ENCODE data around the gene PPARG.

Gene PPARG

DNA sequence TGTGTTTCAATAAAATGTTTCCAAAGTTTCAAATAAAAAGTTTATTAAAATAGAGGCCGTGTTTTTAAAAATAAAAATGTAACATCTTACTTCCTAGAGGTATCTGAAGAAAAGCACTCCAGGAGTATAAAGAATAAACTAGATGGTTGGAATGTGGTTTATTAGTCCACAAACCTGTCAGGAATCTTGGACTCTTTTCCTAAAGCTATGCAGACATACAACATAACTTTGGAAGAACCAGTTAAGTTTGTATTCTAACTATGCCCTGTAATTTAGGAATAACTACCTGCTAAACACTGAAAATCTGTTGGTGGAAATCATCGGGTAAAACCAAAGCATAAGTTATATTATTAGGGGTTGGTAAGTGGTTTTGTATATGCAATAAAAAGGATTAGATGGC lies 51.6 kb downstream of the PPARG start:
- H2AFZ ChIP-seq (ENCODE audit: low read length), result no peak overlapping the region
- H3K9ac ChIP-seq (ENCODE audit: low read length), result no peak overlapping the region
- H3K4me3 ChIP-seq (ENCODE audit: low read length), result no peak overlapping the region
- no peaks in the 10 kb centered on the region for H3F3A ChIP-seq (ENCODE audit: insufficient read depth, low read length)
- no peak overlapping the region for H3K4me2 ChIP-seq (ENCODE audit: low read depth, low read length)
- H3K9me2 ChIP-seq (replicated peaks; ENCODE audit: insufficient read depth, low read length), result no peaks in the 10 kb centered on the region
- H4K20me1 ChIP-seq (ENCODE audit: insufficient read depth, low read length), result no peaks in the 10 kb centered on the region
- no peaks in the 10 kb centered on the region for H3K27me3 ChIP-seq (replicated peaks; ENCODE audit: insufficient read depth, low read length)
- H3K36me3 ChIP-seq (replicated peaks; ENCODE audit: insufficient read depth, low read length), result no peaks in the 10 kb centered on the region
- TF ChIP-seq, protein P1, sequence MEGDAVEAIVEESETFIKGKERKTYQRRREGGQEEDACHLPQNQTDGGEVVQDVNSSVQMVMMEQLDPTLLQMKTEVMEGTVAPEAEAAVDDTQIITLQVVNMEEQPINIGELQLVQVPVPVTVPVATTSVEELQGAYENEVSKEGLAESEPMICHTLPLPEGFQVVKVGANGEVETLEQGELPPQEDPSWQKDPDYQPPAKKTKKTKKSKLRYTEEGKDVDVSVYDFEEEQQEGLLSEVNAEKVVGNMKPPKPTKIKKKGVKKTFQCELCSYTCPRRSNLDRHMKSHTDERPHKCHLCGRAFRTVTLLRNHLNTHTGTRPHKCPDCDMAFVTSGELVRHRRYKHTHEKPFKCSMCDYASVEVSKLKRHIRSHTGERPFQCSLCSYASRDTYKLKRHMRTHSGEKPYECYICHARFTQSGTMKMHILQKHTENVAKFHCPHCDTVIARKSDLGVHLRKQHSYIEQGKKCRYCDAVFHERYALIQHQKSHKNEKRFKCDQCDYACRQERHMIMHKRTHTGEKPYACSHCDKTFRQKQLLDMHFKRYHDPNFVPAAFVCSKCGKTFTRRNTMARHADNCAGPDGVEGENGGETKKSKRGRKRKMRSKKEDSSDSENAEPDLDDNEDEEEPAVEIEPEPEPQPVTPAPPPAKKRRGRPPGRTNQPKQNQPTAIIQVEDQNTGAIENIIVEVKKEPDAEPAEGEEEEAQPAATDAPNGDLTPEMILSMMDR (IDR thresholded peaks at IDR 0.05; ENCODE audit: low read length), result no peak
- TF ChIP-seq EZH2 (optimal IDR thresholded peaks at IDR 0.05; ENCODE audit: low read depth, low read length), result no peak
- no peak for TF ChIP-seq EZH2phosphoT487 (IDR thresholded peaks at IDR 0.05; ENCODE audit: low read length)
- no peaks in the 10 kb centered on the region for H3K4me1 ChIP-seq (ENCODE audit: low read length)
- DNase-seq, result no peak
- H3K9me3 ChIP-seq (replicated peaks; ENCODE audit: insufficient read depth, low read length), result no peaks in the 10 kb centered on the region
- H3K79me2 ChIP-seq (ENCODE audit: low read length), result no peaks in the 10 kb centered on the region
- no peak overlapping the region for H3K27ac ChIP-seq (ENCODE audit: low read length)

DNA sequence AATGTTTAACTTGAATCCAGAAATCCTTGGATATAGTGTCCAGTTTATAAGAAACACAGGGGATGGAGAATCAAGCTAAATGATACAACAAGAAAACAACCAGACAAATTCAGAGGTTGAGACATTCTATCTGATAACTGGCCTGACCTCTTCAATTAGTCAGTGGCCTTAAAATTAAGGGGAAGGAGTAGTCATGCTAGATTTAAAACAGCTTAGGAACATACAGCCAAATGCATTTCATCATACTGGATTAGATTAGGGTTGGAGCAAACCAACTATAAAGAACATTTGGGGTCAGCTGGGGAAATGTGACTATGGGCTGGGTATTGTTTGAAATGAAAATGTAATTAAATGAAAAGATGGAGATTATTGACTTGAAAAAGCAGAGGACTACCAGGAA lies 53.3 kb downstream of the PPARG start:
- no peaks in the 10 kb centered on the region for H3K79me2 ChIP-seq (ENCODE audit: low read length)
- no peaks in the 10 kb centered on the region for H3K27me3 ChIP-seq (replicated peaks; ENCODE audit: insufficient read depth, low read length)
- no peaks in the 10 kb centered on the region for H3K36me3 ChIP-seq (replicated peaks; ENCODE audit: insufficient read depth, low read length)
- no peaks in the 10 kb centered on the region for H3K9me2 ChIP-seq (replicated peaks; ENCODE audit: insufficient read depth, low read length)
- H2AFZ ChIP-seq (ENCODE audit: low read length), result no peak overlapping the region
- no peak overlapping the region for H3K27ac ChIP-seq (ENCODE audit: low read length)
- H3K4me3 ChIP-seq (ENCODE audit: low read length), result no peak overlapping the region
- no peak overlapping the region for H3K4me2 ChIP-seq (ENCODE audit: low read depth, low read length)
- no peaks in the 10 kb centered on the region for H3K9me3 ChIP-seq (replicated peaks; ENCODE audit: insufficient read depth, low read length)
- no peak overlapping the region for H3K9ac ChIP-seq (ENCODE audit: low read length)
- DNase-seq, result no peak
- H3F3A ChIP-seq (ENCODE audit: insufficient read depth, low read length), result no peaks in the 10 kb centered on the region
- TF ChIP-seq EZH2phosphoT487 (IDR thresholded peaks at IDR 0.05; ENCODE audit: low read length), result no peak
- no peaks in the 10 kb centered on the region for H3K4me1 ChIP-seq (ENCODE audit: low read length)
- no peaks in the 10 kb centered on the region for H4K20me1 ChIP-seq (ENCODE audit: insufficient read depth, low read length)

GRCh38 chr3:12343047-12343501 lies 54.2 kb downstream of the PPARG start:
- Histone ChIP-seq H3K79me2 (ENCODE audit: low read length) (no peaks in the 10 kb centered on the region), H3K27ac (ENCODE audit: low read length) (no peak overlapping the region)
- DNase-seq, result no peak

DNA sequence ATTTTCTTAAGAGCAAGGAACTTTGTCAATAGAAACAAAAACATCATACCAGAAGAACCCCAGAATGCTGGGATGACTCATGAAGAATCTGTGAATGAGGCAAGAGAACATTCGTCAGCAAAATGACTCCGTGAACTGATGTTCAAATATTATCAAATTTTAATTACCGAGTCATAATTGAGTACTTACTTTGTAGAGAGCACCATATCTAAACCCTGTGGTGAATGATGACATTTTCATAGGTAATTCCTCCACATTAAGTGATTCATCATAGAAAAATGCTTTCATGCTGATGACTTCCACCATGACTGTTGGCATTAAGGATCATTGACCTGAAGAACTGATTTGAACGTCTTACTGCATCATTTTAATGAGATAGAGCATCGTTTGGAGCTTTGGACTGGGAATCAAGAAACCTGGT lies 56.3 kb downstream of the PPARG start:
- H4K20me1 ChIP-seq (ENCODE audit: insufficient read depth, low read length), result no peaks in the 10 kb centered on the region
- no peak overlapping the region for H3K4me3 ChIP-seq (ENCODE audit: low read length)
- H3K79me2 ChIP-seq (ENCODE audit: low read length), result no peaks in the 10 kb centered on the region
- H2AFZ ChIP-seq (ENCODE audit: low read length), result no peak overlapping the region
- no peak overlapping the region for H3K4me2 ChIP-seq (ENCODE audit: low read depth, low read length)
- H3K9me2 ChIP-seq (replicated peaks; ENCODE audit: insufficient read depth, low read length), result no peaks in the 10 kb centered on the region
- no peaks in the 10 kb centered on the region for H3K27me3 ChIP-seq (replicated peaks; ENCODE audit: insufficient read depth, low read length)
- no peaks in the 10 kb centered on the region for H3K9me3 ChIP-seq (replicated peaks; ENCODE audit: insufficient read depth, low read length)
- no peaks in the 10 kb centered on the region for H3K4me1 ChIP-seq (ENCODE audit: low read length)
- no peak overlapping the region for H3K9ac ChIP-seq (ENCODE audit: low read length)
- H3K27ac ChIP-seq (ENCODE audit: low read length), result no peak overlapping the region
- H3F3A ChIP-seq (ENCODE audit: insufficient read depth, low read length), result no peaks in the 10 kb centered on the region
- TF ChIP-seq, protein P1 (IDR thresholded peaks at IDR 0.05; ENCODE audit: low read length), result no peak
- TF ChIP-seq EZH2 (optimal IDR thresholded peaks at IDR 0.05; ENCODE audit: low read depth, low read length) (no peak), EZH2phosphoT487 (IDR thresholded peaks at IDR 0.05; ENCODE audit: low read length) (no peak)
- no peak for DNase-seq
- H3K36me3 ChIP-seq (replicated peaks; ENCODE audit: insufficient read depth, low read length), result no peaks in the 10 kb centered on the region

More at GRCh38 chr3:12343047-12343501, 54.2 kb downstream of the PPARG start:
- Histone ChIP-seq H3K9me2 (replicated peaks; ENCODE audit: insufficient read depth, low read length) (no peaks in the 10 kb centered on the region), H3K36me3 (replicated peaks; ENCODE audit: insufficient read depth, low read length) (no peaks in the 10 kb centered on the region), H3F3A (ENCODE audit: insufficient read depth, low read length) (no peaks in the 10 kb centered on the region), H2AFZ (ENCODE audit: low read length) (no peak overlapping the region), H3K9me3 (replicated peaks; ENCODE audit: insufficient read depth, low read length) (no peaks in the 10 kb centered on the region), H3K9ac (ENCODE audit: low read length) (no peak overlapping the region), H3K4me1 (ENCODE audit: low read length) (no peaks in the 10 kb centered on the region), H4K20me1 (ENCODE audit: insufficient read depth, low read length) (no peaks in the 10 kb centered on the region), H3K27me3 (replicated peaks; ENCODE audit: insufficient read depth, low read length) (no peaks in the 10 kb centered on the region), H3K4me2 (ENCODE audit: low read depth, low read length) (no peak overlapping the region), H3K4me3 (ENCODE audit: low read length) (no peak overlapping the region)
- TF ChIP-seq EZH2phosphoT487 (IDR thresholded peaks at IDR 0.05; ENCODE audit: low read length), result no peak

Data from MM.1S (cell line).